Mucosa of stomach (tissue), 1 donor: ENCODE data around the gene AQP12B.

Experiments used
- H3K27me3 ChIP-seq: one replicate; pipeline ENCODE4 v1.7.0; 2013; ENCODE audit warnings: mild to moderate bottlenecking, low read length; ENCODE audit not compliant: control insufficient read depth, insufficient read depth
- H3K36me3 ChIP-seq: one replicate; pipeline ENCODE4 v1.7.0; 2013; ENCODE audit warnings: low read length; ENCODE audit not compliant: control insufficient read depth, insufficient read depth
- H3K4me1 ChIP-seq: one replicate; pipeline ENCODE4 v1.7.0; 2013; ENCODE audit warnings: mild to moderate bottlenecking, low read length; ENCODE audit not compliant: control insufficient read depth, insufficient read depth
- H3K4me3 ChIP-seq: one replicate; pipeline ENCODE4 v1.7.0; 2013; ENCODE audit warnings: low read length
- H3K9ac ChIP-seq: one replicate; pipeline ENCODE4 v1.7.0; 2013; ENCODE audit warnings: mild to moderate bottlenecking, low read length, moderate library complexity
- H3K9me3 ChIP-seq: one replicate; pipeline ENCODE4 v1.7.0; 2013; ENCODE audit warnings: mild to moderate bottlenecking, low read length, moderate library complexity; ENCODE audit not compliant: control insufficient read depth
- donor health status: Pancreatic carcinoma.

Gene AQP12B

GRCh38 chr2:240628507-240628807, 54.2 kb downstream of the AQP12B start:
- no peaks in the 10 kb centered on the region for H3K27me3 ChIP-seq
- no peak overlapping the region for H3K9ac ChIP-seq
- no peaks in the 10 kb centered on the region for H3K36me3 ChIP-seq
- no peaks in the 10 kb centered on the region for H3K9me3 ChIP-seq
- H3K4me3 ChIP-seq, result no peak overlapping the region
- peaks cover 8% of the 10 kb centered on the region for H3K4me1 ChIP-seq

GRCh38 chr2:240627736-240628506, 54.8 kb downstream of the AQP12B start:
- Histone ChIP-seq H3K27me3 (no peaks in the 10 kb centered on the region), H3K4me3 (no peak overlapping the region), H3K4me1 (peaks cover 8% of the 10 kb centered on the region), H3K36me3 (no peaks in the 10 kb centered on the region), H3K9ac (no peak overlapping the region), H3K9me3 (no peaks in the 10 kb centered on the region)

GRCh38 chr2:240626531-240627300, 56.0 kb downstream of the AQP12B start:
- Histone ChIP-seq H3K9me3 (no peaks in the 10 kb centered on the region), H3K27me3 (no peaks in the 10 kb centered on the region), H3K4me1 (peaks cover 8% of the 10 kb centered on the region), H3K36me3 (no peaks in the 10 kb centered on the region), H3K9ac (no peak overlapping the region), H3K4me3 (no peak overlapping the region)
